A549 (cell line): ENCODE measurements around the gene ITPRIPL2. TPM values are rescaled to one million over a fixed set of nuclear protein-coding genes. Genes with fewer than 3 reads are reported as not detected.
A peak's percentile ranks its signal among the peaks of the same experiment; 100 is the strongest.

Source experiments
- ATAC-seq, 2 experiments: fragments of 200-7000 bp in 1 of 2; fragments of >200 bp in 1 of 2; cut with Nextera tagmentation in 1 of 2; cut with Tn5 transposase in 1 of 2; 3 replicates each; pipeline versions ENCODE4 v1.8.0 to v1.9.1; 2018 to 2020; ENCODE audit warnings: mild to moderate bottlenecking in 1 of 2, moderate library complexity in 1 of 2
- CTCF ChIA-PET: fragments of 300-600 bp; sonication (Branson Sonifier 250); formaldehyde crosslinking; extraction: SDS; loops from one replicate; lab custom pipeline; 2021; ENCODE audit warnings: antibody characterized with exemption, inconsistent platforms; lab: Yijun Ruan, JAX
- POLR2A ChIA-PET: fragments of 350-600 bp; formaldehyde crosslinking; extraction: SDS; loops from one replicate; lab custom pipeline; 2021; ENCODE audit warnings: antibody characterized with exemption, inconsistent platforms; lab: Yijun Ruan, JAX
- DNase-seq, 2 experiments: peaks; one replicate each; pipeline versions ENCODE4 v3.0.0 to v3.0.0-alpha.2; 2011 to 2016; ENCODE audit warnings: low read depth in 1 of 2, low spot score in 1 of 2
- FAIRE-seq: peaks from 2 replicates; lab custom pipeline; 2011; peaks lifted over from hg19 to GRCh38; lab: Jason Lieb, UNC
- H3K27ac ChIP-seq, 2 experiments: fragments of >200 bp; sonication (Bioruptor Twin); formaldehyde crosslinking; 3 replicates each; pipeline ENCODE4 v1.5.1; 2016 to 2017
- H3K4me1 ChIP-seq: fragments of >200 bp; sonication (Bioruptor Twin); formaldehyde crosslinking; 3 replicates; pipeline ENCODE4 v1.6.1; 2016
- H3K4me2 ChIP-seq: fragments of >200 bp; sonication (Bioruptor Twin); formaldehyde crosslinking; 3 replicates; pipeline ENCODE4 v1.6.1; 2016
- H3K4me3 ChIP-seq: fragments of >200 bp; sonication (Bioruptor Twin); formaldehyde crosslinking; 3 replicates; pipeline ENCODE4 v1.5.1; 2016
- H3K9me3 ChIP-seq: fragments of >200 bp; sonication (Bioruptor Twin); formaldehyde crosslinking; 3 replicates; pipeline ENCODE4 v1.6.1; 2016
- CBX8 ChIP-seq: fragments of 200-600 bp; sonication (generic); IDR thresholded peaks from 2 replicates; pipeline ENCODE4 v1.6.1; 2016
- CEBPB ChIP-seq, 2 experiments: fragments of >200 bp in 1 of 2; sonication (Bioruptor Twin) in 1 of 2; formaldehyde crosslinking in 1 of 2; IDR thresholded peaks; 2 replicates each; pipeline ENCODE4 v1.6.1; 2012 to 2016
- CHD2 ChIP-seq: fragments of 150-350 bp; IDR thresholded peaks from 2 replicates; pipeline ENCODE4 v1.6.1; 2014; ENCODE audit warnings: low read length; ENCODE audit not compliant: partially characterized antibody
- CHD4 ChIP-seq: fragments of 200-600 bp; sonication (generic); IDR thresholded peaks from 2 replicates; pipeline ENCODE4 v1.6.1; 2016; ENCODE audit warnings: antibody characterized with exemption, mild to moderate bottlenecking, borderline replicate concordance
- EHF ChIP-seq: fragments of 250-450 bp; sonication (Bioruptor Pico); IDR thresholded peaks from 2 replicates; pipeline ENCODE4 v1.5.0; 2020; ENCODE audit warnings: mild to moderate bottlenecking
- EHMT2 ChIP-seq: fragments of 200-600 bp; sonication (generic); IDR thresholded peaks from 2 replicates; pipeline ENCODE4 v1.6.1; 2016; ENCODE audit warnings: antibody characterized with exemption, low read depth, mild to moderate bottlenecking, moderate library complexity
- FOSB ChIP-seq: fragments of 250-450 bp; sonication (Bioruptor Pico); IDR thresholded peaks from 2 replicates; pipeline ENCODE4 v1.5.0; 2020; ENCODE audit warnings: mild to moderate bottlenecking, moderate library complexity
- GATA3 ChIP-seq: IDR thresholded peaks from 2 replicates; pipeline ENCODE4 v1.6.1; 2012; ENCODE audit warnings: borderline replicate concordance
- HEYL ChIP-seq: fragments of 250-450 bp; sonication (Bioruptor Pico); IDR thresholded peaks from 2 replicates; pipeline ENCODE4 v1.8.0; 2021; ENCODE audit warnings: mild to moderate bottlenecking, moderate library complexity
- JUN ChIP-seq, 2 experiments: fragments of >200 bp; sonication (Bioruptor Twin); formaldehyde crosslinking; IDR thresholded peaks; 2 replicates in 1 of 2; 3 replicates in 1 of 2; pipeline ENCODE4 v1.6.1; 2016 to 2017
- JUNB ChIP-seq: fragments of >200 bp; sonication (Bioruptor Twin); formaldehyde crosslinking; IDR thresholded peaks from 2 replicates; pipeline ENCODE4 v1.6.1; 2016
- MYC ChIP-seq: IDR thresholded peaks from 2 replicates; pipeline ENCODE4 v1.6.1; 2012; ENCODE audit warnings: mild to moderate bottlenecking, inconsistent platforms, low read length, improper control_type of control experiment, borderline replicate concordance
- NR3C1 ChIP-seq: fragments of >200 bp; sonication (Bioruptor Twin); formaldehyde crosslinking; IDR thresholded peaks from 3 replicates; pipeline ENCODE4 v1.6.1; 2017
- RARB ChIP-seq: fragments of 250-450 bp; sonication (Bioruptor Pico); IDR thresholded peaks from 2 replicates; pipeline ENCODE4 v1.8.0; 2021; ENCODE audit warnings: mild to moderate bottlenecking, moderate library complexity
- RFX5 ChIP-seq: fragments of 450-650 bp; IDR thresholded peaks from 2 replicates; pipeline ENCODE4 v1.7.1; 2014; ENCODE audit warnings: antibody characterized with exemption, mild to moderate bottlenecking, moderate library complexity
- SREBF2 ChIP-seq: fragments of 450-650 bp; IDR thresholded peaks from 2 replicates; pipeline ENCODE4 v1.6.1; 2014; ENCODE audit warnings: mild to moderate bottlenecking, moderate library complexity
- TFCP2L1 ChIP-seq: fragments of 250-450 bp; sonication (Bioruptor Pico); IDR thresholded peaks from 2 replicates; pipeline ENCODE4 v1.5.0; 2021; ENCODE audit warnings: mild to moderate bottlenecking
- TP53 ChIP-seq: fragments of 250-450 bp; sonication (Bioruptor Pico); IDR thresholded peaks from 2 replicates; pipeline ENCODE4 v1.5.0; 2021; ENCODE audit warnings: mild to moderate bottlenecking, moderate library complexity
- ZC3H11A ChIP-seq: fragments of 450-650 bp; IDR thresholded peaks from 2 replicates; pipeline ENCODE4 v1.6.1; 2014; ENCODE audit warnings: antibody characterized with exemption, mild to moderate bottlenecking
- ZFP36 ChIP-seq: fragments of 450-650 bp; IDR thresholded peaks from 2 replicates; pipeline ENCODE4 v1.6.1; 2014; ENCODE audit warnings: borderline replicate concordance; ENCODE audit not compliant: partially characterized antibody
- WGBS: methylation state at CpG from one replicate; pipeline ENCODE4 v1.1.6; 2017; ENCODE audit errors: missing lambda C conversion rate; 5-methylcytosine and 5-hydroxymethylcytosine counted together
- polyA plus RNA-seq, 4 experiments: library from polyadenylated mRNA; depleted of rRNA in 3 of 4; stranded (reverse); fragments of >200 nt; fragmentation: RNase III in 1 of 4; extraction: RNeasy Plus Mini Kit Qiagen cat#74134 plus additional on column Dnase treatment in 1 of 4; gene quantifications; 2 replicates in 3 of 4; 3 replicates in 1 of 4; pipeline ENCODE4 v1.2.3, GENCODE V29; 2011 to 2017
- TF ChIP-seq, protein P1 (sequence below): fragments of 250-450 bp; sonication (Bioruptor Pico); IDR thresholded peaks from 2 replicates; pipeline ENCODE4 v1.5.0; 2021; ENCODE audit warnings: mild to moderate bottlenecking, moderate library complexity, borderline replicate concordance
- TF ChIP-seq, protein P2 (sequence below): IDR thresholded peaks from 2 replicates; pipeline ENCODE4 v1.6.1; 2012
- TF ChIP-seq, protein P3 (sequence below): fragments of 150-350 bp; IDR thresholded peaks from 2 replicates; pipeline ENCODE4 v1.6.1; 2014; ENCODE audit warnings: low read depth, mild to moderate bottlenecking, low read length
- TF ChIP-seq, protein P4 (sequence below): fragments of >200 bp; sonication (Bioruptor Twin); formaldehyde crosslinking; IDR thresholded peaks from 3 replicates; pipeline ENCODE4 v1.6.1; 2016
- TF ChIP-seq, protein P5 (sequence below): fragments of >200 bp; sonication (Bioruptor Twin); formaldehyde crosslinking; IDR thresholded peaks from 2 replicates; pipeline ENCODE4 v1.6.1; 2016

ITPRIPL2 gene
- polyA plus RNA-seq, 2 of the 4 experiments (the other 2 are of a cell fraction): 15.5 to 17.5 TPM

DNA sequence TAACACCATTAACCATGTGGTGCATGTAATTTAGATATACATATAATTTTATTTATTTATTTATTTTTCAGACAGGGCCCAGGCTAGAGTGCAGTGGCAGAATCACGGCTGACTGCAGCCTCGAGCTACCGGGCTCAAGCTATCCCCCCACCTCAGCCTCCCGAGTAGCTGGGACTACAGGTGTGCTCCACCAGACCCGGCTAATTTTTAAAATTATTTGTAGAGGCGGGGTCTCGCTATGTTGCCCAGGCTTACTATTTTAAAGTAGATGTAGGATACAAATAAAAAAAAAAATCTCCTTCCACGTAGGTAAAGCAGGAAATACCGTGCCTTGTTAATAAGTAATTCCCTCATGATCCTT lies 46.8 kb upstream of the ITPRIPL2 start:
- Histone ChIP-seq H3K27ac (peak overlapping the region; percentile 95 to 99), H3K4me2 (peak overlapping the region; percentile 63), H3K4me1 (peaks cover 12% of the 10 kb centered on the region; the same call in 2 of the 3 replicates), H3K9me3 (no peaks in the 10 kb centered on the region), H3K4me3 (peak overlapping the region; percentile 63; the same call in 2 of the 3 replicates)
- ChIA-PET CTCF (interaction anchor here (1.0 to 1.7 kb wide), 2 partner anchors 19 to 84 kb away, joined by 3 to 8 read pairs; partner anchors contain the start of gene TMC7), POLR2A (interaction anchor here (0.6 to 1.2 kb wide), 10 partner anchors 10 to 277 kb away, joined by 3 to 16 read pairs (median 4); partner anchors contain the start of genes ARL6IP1, RPS15A and TMC7)
- 41% methylated on average over 9 of the region's 9 CpGs for WGBS
- DNase-seq (no peak), ATAC-seq (peak in 1 of 2 experiments; percentile 3; a peak in 1 of 6 replicates), FAIRE-seq (no peak)
- TF ChIP-seq TFCP2L1 (CRISPR knock-in tag) (no peak), MYC (no peak), NR3C1 (no peak), GATA3 (no peak), CHD4 (no peak), JUN (IDR thresholded peaks at IDR 0.05) (no peak)
- TF ChIP-seq, protein P1, sequence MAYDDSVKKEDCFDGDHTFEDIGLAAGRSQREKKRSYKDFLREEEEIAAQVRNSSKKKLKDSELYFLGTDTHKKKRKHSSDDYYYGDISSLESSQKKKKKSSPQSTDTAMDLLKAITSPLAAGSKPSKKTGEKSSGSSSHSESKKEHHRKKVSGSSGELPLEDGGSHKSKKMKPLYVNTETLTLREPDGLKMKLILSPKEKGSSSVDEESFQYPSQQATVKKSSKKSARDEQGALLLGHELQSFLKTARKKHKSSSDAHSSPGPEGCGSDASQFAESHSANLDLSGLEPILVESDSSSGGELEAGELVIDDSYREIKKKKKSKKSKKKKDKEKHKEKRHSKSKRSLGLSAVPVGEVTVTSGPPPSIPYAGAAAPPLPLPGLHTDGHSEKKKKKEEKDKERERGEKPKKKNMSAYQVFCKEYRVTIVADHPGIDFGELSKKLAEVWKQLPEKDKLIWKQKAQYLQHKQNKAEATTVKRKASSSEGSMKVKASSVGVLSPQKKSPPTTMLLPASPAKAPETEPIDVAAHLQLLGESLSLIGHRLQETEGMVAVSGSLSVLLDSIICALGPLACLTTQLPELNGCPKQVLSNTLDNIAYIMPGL: no peak
- TF ChIP-seq, protein P2, sequence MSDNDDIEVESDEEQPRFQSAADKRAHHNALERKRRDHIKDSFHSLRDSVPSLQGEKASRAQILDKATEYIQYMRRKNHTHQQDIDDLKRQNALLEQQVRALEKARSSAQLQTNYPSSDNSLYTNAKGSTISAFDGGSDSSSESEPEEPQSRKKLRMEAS: no peak
- TF ChIP-seq, protein P3, sequence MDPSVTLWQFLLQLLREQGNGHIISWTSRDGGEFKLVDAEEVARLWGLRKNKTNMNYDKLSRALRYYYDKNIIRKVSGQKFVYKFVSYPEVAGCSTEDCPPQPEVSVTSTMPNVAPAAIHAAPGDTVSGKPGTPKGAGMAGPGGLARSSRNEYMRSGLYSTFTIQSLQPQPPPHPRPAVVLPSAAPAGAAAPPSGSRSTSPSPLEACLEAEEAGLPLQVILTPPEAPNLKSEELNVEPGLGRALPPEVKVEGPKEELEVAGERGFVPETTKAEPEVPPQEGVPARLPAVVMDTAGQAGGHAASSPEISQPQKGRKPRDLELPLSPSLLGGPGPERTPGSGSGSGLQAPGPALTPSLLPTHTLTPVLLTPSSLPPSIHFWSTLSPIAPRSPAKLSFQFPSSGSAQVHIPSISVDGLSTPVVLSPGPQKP: no peak

DNA sequence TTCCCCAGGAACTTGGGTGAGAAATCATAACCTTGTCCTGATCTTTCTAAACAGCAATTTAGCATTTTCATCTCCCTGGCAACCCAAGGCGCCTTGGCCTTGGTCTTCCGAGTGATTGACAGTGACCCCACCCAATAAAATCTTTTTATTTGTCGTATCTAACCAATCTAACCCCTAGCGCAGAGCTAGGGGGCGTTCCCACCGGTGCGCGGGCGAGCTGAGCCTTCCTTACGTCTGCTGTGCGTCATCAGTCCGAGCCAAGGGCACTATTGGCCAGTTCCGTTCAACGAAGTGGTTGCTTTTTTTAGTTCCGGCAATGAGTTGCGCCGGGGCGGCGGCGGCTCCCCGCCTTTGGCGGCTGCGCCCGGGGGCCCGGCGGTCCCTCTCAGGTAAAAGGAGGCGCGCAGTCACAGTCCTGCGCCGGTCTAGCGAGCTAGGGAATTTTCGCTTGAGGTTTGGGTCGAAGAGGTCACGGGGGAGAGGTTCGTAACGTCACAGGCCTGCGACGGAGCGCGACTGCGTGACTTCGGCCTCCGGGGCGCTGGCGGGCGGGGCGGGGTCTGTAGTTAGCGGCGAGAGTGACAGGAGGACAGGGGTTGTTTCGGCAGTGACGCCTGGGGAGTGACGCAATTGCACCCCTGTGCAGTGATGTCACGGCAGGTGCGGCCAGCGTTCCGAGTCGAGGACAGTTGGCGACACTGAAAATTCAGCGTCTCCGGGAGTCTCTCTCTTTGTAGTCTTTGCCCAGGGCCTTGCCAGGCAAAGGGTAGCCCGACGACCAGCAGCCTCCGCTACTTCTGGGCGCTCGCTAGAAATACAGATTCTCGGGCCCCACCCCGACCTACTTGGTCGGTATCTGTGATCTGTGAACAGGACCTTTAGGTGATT lies 46.2 kb upstream of the ITPRIPL2 start, which contains the start of gene COQ7:
TSS of gene COQ7 (plus strand) at position 266 of the 888 bp plus-strand sequence. CDS start at position 317, 51 bp downstream.
- peak; percentile 56 for FAIRE-seq
- Histone ChIP-seq H3K4me1 (peaks cover 12% of the 10 kb centered on the region; the same call in 2 of the 3 replicates), H3K4me3 (peak within 1 kb of the TSS; percentile 63), H3K4me2 (peak within 1 kb of the TSS; percentile 73), H3K9me3 (no peaks in the 10 kb centered on the region), H3K27ac (peak within 1 kb of the TSS; percentile 95 to 99)
- 2% methylated on average over 43 of the region's 68 CpGs for WGBS
- POLR2A ChIA-PET: interaction anchor here (0.6 to 1.2 kb wide), 12 partner anchors 10 to 277 kb away, joined by 3 to 16 read pairs (median 5); partner anchors contain the start of genes ARL6IP1, RPS15A and TMC7
- CTCF ChIA-PET: interaction anchor here (0.9 to 1.7 kb wide), 3 partner anchors 18 to 85 kb away, joined by 3 to 8 read pairs (median 3); partner anchors contain the start of gene TMC7
- DNase-seq: peak; percentile 95 to 100
- ATAC-seq: peak; percentile 93
- TF ChIP-seq, protein P4, sequence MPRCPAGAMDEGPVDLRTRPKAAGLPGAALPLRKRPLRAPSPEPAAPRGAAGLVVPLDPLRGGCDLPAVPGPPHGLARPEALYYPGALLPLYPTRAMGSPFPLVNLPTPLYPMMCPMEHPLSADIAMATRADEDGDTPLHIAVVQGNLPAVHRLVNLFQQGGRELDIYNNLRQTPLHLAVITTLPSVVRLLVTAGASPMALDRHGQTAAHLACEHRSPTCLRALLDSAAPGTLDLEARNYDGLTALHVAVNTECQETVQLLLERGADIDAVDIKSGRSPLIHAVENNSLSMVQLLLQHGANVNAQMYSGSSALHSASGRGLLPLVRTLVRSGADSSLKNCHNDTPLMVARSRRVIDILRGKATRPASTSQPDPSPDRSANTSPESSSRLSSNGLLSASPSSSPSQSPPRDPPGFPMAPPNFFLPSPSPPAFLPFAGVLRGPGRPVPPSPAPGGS: no peak
- TF ChIP-seq, protein P3: no peak
- TF ChIP-seq EHF (CRISPR knock-in tag): no peak
- TF ChIP-seq TFCP2L1 (CRISPR knock-in tag): peak; percentile 29; the same call in 1 of the 2 replicates
- TF ChIP-seq, protein P1: 0 out of 2 replicates have a peak, but pooled peaks have one; percentile 6
- TF ChIP-seq ZFP36: no peak
- TF ChIP-seq FOSB (CRISPR knock-in tag): no peak
- peak; percentile 38; the same call in 1 of the 2 replicates for TF ChIP-seq MYC
- TF ChIP-seq SREBF2: no peak
- TF ChIP-seq, protein P5, sequence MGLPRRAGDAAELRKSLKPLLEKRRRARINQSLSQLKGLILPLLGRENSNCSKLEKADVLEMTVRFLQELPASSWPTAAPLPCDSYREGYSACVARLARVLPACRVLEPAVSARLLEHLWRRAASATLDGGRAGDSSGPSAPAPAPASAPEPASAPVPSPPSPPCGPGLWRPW: no peak
- TF ChIP-seq, protein P2: peak; percentile 79
- TF ChIP-seq EHMT2: no peak
- TF ChIP-seq HEYL (CRISPR knock-in tag): no peak
- TF ChIP-seq ZC3H11A: no peak
- no peak for TF ChIP-seq CHD2
- peak; percentile 72 to 89; a peak in 3 of 4 replicates for TF ChIP-seq CEBPB (IDR thresholded peaks at IDR 0.05)
- peak; percentile 75 for TF ChIP-seq RFX5
- no peak for TF ChIP-seq CBX8
- 0 out of 2 replicates have a peak, but pooled peaks have one; percentile 26 for TF ChIP-seq TP53 (CRISPR knock-in tag)
- TF ChIP-seq JUN (IDR thresholded peaks at IDR 0.05): peak; percentile 67 to 86; a peak in 4 of 5 replicates
- TF ChIP-seq JUNB: no peak
- peak; percentile 37; the same call in 1 of the 2 replicates for TF ChIP-seq RARB (CRISPR knock-in tag)
